ENCODE results near the gene ATG14. TPM values are rescaled to one million over a fixed set of nuclear protein-coding genes. Genes with fewer than 3 reads are reported as not detected.

Gene ATG14
- total RNA-seq, 6 donors from 2014 or later, result 7.6 to 29.3 (median 11.1) TPM

DNA sequence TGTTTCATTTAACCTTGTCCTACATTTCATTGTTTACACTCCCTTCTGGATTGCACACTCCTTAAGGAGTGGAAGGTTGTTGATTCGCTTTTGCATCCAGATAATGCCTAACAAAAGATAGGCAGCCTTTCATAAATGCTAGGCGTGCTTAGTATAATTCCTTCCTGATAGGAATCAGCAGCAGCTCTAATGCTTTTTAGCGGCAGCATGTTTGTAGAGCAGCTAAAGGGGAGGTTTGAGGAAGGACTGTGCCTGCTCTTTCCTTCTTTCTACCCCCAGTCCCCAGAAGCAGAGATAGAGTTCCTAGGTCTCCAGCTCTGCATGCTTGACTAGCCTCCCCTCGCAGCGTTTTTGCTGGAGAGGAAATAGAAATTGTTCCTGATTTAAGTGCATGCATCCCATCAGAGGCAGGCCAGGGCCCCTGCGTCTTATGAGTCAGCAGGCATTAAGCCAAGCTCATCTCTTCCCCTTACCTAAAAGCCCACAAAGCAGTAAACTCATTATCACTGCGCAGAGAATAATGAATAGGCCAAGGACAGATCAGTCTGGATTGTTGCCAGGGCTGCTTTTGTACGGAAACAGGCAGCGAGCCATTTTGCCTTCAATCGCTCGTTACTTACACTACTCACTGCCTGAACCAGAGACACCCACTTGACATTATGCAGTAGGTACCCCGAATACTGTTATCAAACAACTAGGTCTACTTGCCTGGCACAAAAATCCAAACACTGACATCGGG lies 42.8 kb upstream of the ATG14 start:
- no peaks in the 10 kb centered on the region for H3K36me3 ChIP-seq
- TF ChIP-seq POLR2AphosphoS5 (IDR thresholded peaks at IDR 0.05), result no peak
- TF ChIP-seq EP300 (IDR thresholded peaks at IDR 0.05), result no peak
- no peak for TF ChIP-seq POLR2A (IDR thresholded peaks at IDR 0.05)
- TF ChIP-seq, protein P1, sequence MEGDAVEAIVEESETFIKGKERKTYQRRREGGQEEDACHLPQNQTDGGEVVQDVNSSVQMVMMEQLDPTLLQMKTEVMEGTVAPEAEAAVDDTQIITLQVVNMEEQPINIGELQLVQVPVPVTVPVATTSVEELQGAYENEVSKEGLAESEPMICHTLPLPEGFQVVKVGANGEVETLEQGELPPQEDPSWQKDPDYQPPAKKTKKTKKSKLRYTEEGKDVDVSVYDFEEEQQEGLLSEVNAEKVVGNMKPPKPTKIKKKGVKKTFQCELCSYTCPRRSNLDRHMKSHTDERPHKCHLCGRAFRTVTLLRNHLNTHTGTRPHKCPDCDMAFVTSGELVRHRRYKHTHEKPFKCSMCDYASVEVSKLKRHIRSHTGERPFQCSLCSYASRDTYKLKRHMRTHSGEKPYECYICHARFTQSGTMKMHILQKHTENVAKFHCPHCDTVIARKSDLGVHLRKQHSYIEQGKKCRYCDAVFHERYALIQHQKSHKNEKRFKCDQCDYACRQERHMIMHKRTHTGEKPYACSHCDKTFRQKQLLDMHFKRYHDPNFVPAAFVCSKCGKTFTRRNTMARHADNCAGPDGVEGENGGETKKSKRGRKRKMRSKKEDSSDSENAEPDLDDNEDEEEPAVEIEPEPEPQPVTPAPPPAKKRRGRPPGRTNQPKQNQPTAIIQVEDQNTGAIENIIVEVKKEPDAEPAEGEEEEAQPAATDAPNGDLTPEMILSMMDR (IDR thresholded peaks at IDR 0.05), result no peak
- ATAC-seq (ENCODE audit: low FRiP score in 2 of 2), result peak in 1 of 2 donors; percentile 50
- H3K27ac ChIP-seq, result no peak overlapping the region
- H3K4me3 ChIP-seq, result no peak overlapping the region
- no peaks in the 10 kb centered on the region for H3K9me3 ChIP-seq
- 26 to 31% methylated on average over 13 of the region's 13 CpGs for WGBS, 2 donors
- H3K27me3 ChIP-seq, result no peaks in the 10 kb centered on the region
- peaks cover 6 to 14% (median 9%) of the 10 kb centered on the region in 4 donors for H3K4me1 ChIP-seq
- no peak for DNase-seq

DNA sequence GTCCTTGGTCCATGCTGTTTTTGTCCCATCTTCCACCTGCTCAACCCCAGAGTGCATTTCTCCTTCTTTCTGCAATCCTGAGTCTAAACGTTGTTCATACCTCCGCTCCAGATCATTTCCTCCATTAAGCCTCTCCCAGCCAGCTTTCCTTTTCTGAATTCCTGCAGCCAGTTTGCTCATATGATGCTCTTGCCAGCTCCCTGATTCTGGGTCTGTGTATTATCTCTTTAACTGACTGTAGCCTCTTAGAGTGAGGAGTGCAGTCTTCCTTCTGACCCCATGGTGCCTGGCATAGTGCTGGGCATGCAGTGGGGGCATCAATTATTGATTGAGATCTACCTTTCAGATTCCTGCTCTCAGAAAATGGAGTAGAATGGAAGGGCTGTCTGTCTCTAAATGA lies 40.3 kb upstream of the ATG14 start:
- no peaks in the 10 kb centered on the region for H3K27me3 ChIP-seq
- no peak overlapping the region for H3K4me3 ChIP-seq
- no peaks in the 10 kb centered on the region for H3K9me3 ChIP-seq
- WGBS, 2 donors, result 55 to 79% methylated on average over 2 of the region's 2 CpGs
- ATAC-seq (ENCODE audit: low FRiP score in 2 of 2), result no peak
- H3K4me1 ChIP-seq, result peaks cover 6 to 14% (median 9%) of the 10 kb centered on the region in 4 donors
- TF ChIP-seq, protein P1 (IDR thresholded peaks at IDR 0.05), result no peak
- no peaks in the 10 kb centered on the region for H3K36me3 ChIP-seq
- no peak for DNase-seq
- H3K27ac ChIP-seq, result no peak overlapping the region

DNA sequence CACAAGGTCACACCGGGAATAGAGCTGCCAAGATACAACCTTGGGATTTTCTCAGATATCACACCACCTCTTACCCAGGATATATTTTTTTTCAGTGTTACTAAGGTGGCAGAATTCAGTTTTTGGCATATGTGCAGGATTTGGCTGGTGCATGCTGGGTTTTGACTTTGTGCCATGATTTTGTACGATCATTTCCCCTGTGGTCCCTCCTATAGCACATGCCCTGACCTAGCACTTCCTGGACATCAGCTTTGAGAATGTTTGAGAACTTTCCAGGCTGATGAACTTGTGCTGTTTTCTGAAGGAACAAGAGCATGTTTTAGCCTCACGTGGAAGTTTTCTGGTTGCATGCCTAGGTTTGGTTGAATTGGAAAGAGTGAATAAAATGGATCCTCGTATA lies 39.8 kb upstream of the ATG14 start:
- Histone ChIP-seq H3K27ac (no peak overlapping the region), H3K4me1 (peaks cover 6 to 14% (median 9%) of the 10 kb centered on the region in 4 donors), H3K27me3 (no peaks in the 10 kb centered on the region), H3K36me3 (no peaks in the 10 kb centered on the region), H3K9me3 (no peaks in the 10 kb centered on the region), H3K4me3 (no peak overlapping the region)
- DNase-seq (no peak), ATAC-seq (ENCODE audit: low FRiP score in 2 of 2) (no peak)
- TF ChIP-seq POLR2AphosphoS5 (IDR thresholded peaks at IDR 0.05), result no peak
- TF ChIP-seq, protein P1 (IDR thresholded peaks at IDR 0.05), result no peak
- no peak for TF ChIP-seq EP300 (IDR thresholded peaks at IDR 0.05)
- no peak for TF ChIP-seq POLR2A (IDR thresholded peaks at IDR 0.05)
- 48 to 54% methylated on average over 4 of the region's 4 CpGs for WGBS, 2 donors

DNA sequence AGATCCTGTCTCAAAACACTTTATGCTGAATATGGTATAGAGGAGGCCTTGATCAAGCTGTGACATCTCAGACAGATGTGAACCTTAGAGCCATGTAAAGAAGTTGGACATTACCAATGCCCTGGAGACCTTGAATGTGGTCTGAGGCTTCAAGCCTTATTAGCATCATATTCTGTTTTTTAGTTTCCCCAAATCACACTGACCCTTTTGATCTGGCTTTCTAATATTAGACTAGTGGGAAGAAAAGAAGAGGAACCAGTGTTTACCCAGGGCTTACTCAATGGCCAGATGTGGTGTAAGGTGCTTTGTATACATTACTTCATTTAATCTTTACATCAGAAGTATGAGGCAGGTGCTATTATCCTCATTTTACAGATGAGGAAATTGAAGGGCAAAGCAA lies 39.4 kb upstream of the ATG14 start:
- H3K36me3 ChIP-seq, result no peaks in the 10 kb centered on the region
- no peaks in the 10 kb centered on the region for H3K9me3 ChIP-seq
- no peak overlapping the region for H3K4me3 ChIP-seq
- ATAC-seq (ENCODE audit: low FRiP score in 2 of 2) (no peak), DNase-seq (no peak)
- H3K4me1 ChIP-seq, result peaks cover 6 to 14% (median 9%) of the 10 kb centered on the region in 4 donors
- no peaks in the 10 kb centered on the region for H3K27me3 ChIP-seq
- no peak overlapping the region for H3K27ac ChIP-seq
- TF ChIP-seq POLR2AphosphoS5 (IDR thresholded peaks at IDR 0.05) (no peak), POLR2A (IDR thresholded peaks at IDR 0.05) (no peak), EP300 (IDR thresholded peaks at IDR 0.05) (no peak)
- TF ChIP-seq, protein P1 (IDR thresholded peaks at IDR 0.05), result no peak

DNA sequence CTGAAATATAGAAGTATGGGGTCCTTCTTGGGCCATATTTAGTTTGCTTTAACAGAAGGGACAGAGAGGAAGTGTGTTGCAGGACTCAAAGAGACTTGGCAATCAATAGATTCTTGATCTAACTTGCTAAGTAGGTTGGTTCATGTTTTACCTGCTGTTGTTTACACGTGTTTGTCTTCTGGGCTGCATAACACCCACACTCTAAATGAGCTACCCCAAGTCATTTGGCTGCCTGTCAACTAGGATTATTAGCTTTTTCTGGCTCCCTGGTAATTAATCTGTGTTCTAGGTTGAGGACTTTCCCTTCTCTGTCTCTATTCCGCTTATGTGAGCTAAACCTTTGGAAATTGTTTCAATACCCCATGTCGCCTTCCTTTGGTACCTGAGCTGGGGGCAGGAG lies 38.9 kb upstream of the ATG14 start:
- 79 to 84% methylated on average over 3 of the region's 3 CpGs for WGBS, 2 donors
- TF ChIP-seq, protein P1 (IDR thresholded peaks at IDR 0.05), result no peak
- TF ChIP-seq EP300 (IDR thresholded peaks at IDR 0.05) (no peak), POLR2AphosphoS5 (IDR thresholded peaks at IDR 0.05) (no peak), POLR2A (IDR thresholded peaks at IDR 0.05) (no peak)
- DNase-seq (no peak), ATAC-seq (ENCODE audit: low FRiP score in 2 of 2) (no peak)
- H3K27ac ChIP-seq, result no peak overlapping the region
- H3K9me3 ChIP-seq, result no peaks in the 10 kb centered on the region
- H3K4me3 ChIP-seq, result no peak overlapping the region
- no peaks in the 10 kb centered on the region for H3K36me3 ChIP-seq
- H3K27me3 ChIP-seq, result no peaks in the 10 kb centered on the region
- peaks cover 6 to 14% (median 9%) of the 10 kb centered on the region in 4 donors for H3K4me1 ChIP-seq
